ENCODE measurements around the gene SMAD2. TPM values are rescaled to one million over a fixed set of nuclear protein-coding genes. Genes with fewer than 3 reads are reported as not detected.

The SMAD2 gene
- total RNA-seq, 1 donor from 2014 or later = 70.8 TPM

DNA sequence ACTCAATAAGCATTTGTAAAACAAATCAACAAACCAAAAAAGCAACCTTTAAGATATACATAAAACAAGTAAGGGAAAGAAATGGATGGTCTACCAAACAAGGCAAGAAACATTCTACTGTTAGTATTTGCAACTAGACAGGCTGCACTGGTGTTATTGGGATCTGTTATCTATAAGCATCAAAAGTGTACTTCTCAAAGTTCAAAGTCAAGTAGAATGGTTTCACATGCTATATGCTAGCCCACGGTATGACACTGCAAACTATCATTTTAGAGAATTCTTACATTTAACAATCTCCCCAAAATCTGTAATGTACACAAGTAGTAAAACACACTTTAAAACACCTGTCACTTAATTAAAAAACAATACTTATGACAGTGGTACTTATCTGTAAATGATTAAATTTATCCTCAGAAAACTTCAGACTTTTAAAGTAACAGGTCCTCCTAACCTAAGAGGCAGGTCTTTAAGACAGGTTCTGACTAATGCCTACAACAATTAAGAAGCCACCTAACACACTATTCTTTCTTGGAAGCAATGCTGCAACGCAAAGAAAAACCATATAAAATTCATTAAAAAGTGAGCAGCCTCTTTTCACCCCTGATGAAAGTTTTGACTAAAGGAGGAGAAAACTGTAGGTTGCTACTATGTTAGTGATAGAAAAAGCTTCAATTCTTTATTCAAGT lies 34.8 kb downstream of the SMAD2 start:
- no peak for DNase-seq

DNA sequence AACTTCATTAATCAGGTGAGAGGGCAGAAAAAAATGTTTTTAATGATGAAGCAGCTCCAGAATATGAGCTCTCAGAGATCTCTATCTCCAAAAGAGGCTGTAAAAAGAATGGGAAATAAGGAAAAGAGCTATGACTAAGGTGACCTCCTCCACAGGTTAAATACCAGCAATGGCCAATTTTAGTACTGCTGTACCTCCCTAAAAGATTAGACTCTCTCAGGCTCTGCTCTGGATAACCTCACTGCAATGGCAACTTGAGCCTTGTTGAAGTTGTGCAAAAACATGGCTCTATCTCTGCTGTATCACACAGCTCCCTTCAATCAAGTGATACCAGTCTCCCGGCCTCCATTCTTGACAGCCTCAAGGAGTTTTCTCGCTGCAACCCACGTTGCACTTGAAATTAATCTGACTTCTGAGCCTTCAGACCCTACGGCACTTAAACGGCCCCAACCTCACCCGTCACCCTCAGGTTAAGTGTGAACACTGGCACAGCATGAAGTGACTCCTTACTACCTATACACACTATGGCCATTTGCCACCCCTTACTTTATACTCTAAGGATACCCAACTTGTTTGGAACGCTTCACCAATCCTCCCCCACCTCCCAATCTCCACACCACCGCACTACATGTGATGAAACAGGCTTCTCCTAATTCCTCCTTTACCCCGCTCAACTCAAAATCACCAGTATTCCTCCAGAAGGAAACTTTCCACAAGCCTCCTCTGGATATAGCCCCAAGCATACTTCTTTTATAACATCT lies 36.3 kb downstream of the SMAD2 start:
- no peak for DNase-seq

DNA sequence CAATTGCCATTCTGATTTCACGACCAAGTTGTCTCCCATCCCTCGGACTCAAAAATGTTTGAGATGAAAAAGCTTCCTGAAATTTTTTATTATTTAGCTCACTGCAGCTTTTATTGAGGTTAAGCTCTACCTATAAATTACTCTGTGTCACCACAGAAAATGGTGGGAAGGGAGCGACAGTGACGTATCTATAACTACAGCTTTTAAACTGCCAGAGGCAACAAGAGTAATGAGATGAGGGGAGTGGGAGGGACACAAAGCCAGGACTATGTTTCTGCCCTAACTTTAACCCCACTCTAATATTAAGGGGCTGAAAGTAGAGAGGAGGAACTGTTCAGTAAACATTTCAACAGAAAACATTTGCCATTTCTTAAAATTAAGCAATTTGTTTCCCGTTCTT lies 37.4 kb downstream of the SMAD2 start:
- DNase-seq = no peak

DNA sequence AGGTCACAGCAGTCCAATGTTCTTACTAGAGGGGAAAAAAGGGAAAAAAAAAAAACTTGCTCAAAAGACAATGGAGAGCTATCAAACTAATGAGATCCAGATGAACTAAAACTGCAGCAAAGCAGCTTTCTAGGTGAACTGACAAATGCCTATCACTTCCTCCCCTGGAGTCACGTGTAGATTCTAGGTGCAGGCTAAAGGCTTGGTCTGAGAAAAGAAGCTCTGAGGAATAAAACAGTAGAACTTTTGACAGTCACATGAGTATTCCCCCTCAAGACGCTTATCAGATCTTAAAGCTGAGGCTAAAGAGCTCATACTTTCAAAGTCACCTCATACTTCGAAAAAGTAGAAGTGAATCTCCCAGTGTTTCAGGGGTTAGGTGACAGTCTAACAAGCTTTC lies 42.3 kb downstream of the SMAD2 start:
- no peak for DNase-seq

DNA sequence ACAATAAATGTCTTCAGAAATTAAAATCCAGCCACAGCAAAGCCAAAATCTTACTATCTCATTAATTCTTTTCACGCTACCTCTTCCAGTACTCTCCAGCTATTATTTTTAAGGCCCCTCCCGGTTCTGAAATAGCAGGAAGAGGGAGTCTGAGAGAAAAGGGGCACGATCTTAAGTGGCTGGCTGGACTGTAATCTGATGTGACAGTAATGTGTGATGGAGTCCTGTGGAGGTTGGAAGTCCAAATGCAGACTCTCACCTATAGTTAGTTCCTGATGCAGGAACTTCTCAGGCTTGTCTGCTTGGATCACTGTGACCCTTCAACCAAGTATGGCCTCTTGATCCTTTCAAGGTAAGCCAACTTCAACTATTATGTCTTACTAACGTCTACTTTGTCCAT lies 43.2 kb downstream of the SMAD2 start:
- DNase-seq = no peak

DNA sequence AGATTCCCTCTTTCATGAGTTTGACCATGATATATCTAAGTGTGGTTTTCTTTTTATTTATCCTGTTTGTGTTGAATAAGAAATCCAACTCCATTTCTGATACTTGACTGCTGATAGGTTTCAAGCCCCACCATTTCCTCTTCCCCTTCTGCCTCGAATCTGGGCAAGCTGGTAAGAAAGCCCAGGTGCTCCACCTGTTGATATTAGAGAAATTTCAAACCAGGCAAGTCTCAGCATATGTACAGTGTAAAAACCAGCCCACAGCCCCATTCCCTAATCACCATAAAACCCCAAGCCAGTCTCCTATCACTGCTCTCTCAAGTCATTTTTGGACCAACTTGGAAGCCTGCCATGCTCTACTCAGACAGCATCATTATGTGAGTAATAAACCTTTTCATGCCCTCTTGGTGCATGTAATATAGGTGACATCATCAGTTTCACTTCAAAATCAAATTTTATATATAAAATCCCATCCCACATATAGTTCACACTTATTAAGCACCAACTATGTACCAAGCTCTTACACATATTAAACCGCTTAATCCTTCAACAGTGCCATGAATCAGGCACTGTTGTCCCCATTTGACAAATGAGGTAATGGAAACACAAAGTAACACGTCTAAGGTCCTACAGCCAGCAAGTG lies 46.6 kb downstream of the SMAD2 start:
- no peak for DNase-seq

DNA sequence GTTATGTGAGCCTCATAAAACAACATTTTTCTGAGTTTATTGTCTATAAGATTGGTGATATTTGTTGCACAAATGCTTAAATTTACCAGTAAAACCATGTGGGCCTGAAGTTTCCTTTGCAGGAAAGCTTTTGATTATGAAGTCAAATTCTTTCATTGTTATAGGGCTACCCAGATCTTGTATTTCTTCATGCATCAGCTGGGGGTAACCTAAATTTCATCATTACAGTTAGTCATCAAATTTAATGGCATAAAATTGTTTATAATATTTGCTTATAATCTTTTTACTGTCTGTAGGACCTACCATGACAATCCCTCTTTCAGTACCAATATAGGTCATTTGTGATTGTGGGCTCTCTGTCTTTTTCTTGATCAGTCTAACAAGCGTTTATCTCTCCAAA lies 47.8 kb downstream of the SMAD2 start:
- no peak for DNase-seq

DNA sequence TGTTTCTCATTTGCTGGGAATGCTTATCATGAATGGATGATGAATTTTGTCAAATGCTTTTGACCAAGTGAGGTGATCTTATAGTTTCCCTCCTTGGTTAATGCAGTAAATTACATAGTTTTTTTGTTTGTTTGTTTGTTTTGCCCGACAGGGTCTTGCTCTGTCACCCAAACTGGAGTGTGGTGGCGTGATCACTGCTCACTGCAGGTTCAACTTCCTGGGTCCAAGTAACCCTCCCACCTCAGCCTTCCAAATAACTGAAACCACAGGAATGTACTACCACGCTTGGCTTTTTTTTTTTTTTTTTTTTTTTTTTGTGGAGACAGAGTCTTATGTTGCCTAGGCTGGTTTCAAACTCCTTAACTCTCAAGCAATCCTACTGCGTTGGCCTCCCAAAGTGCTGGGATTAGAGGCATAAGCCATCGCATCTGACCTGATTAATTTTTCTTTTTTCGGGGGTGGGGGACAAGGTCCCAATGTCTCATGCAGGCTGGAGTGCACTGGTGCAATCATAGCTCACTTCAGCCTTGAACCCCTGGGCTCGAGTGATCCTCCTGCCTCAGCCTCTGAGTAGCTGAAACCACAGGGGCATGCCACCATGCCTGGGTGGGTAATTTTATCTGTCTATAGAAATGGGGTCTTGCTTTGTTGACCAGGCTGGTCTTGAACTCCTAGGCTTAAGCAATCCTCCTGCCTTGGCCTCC lies 48.6 kb downstream of the SMAD2 start:
- DNase-seq = no peak

DNA sequence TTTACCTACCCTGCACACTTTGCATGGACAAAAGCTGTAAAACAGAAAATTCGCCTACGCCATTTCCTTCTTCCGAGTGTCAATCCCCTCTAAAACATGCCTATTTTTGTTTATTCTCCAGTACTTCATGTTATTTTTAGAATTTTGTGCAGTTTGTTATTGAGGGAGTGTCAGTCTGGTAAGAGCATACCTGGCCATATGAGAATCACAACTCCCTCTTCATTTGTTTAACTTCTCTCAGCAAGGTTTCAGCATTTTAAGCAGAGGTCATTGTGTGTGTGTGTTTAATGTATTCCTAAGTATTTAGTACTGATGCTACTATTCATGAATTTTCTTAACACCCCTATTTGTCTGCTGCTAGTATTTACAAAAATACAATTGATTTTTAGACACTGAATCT lies 49.4 kb downstream of the SMAD2 start:
- DNase-seq = no peak

DNA sequence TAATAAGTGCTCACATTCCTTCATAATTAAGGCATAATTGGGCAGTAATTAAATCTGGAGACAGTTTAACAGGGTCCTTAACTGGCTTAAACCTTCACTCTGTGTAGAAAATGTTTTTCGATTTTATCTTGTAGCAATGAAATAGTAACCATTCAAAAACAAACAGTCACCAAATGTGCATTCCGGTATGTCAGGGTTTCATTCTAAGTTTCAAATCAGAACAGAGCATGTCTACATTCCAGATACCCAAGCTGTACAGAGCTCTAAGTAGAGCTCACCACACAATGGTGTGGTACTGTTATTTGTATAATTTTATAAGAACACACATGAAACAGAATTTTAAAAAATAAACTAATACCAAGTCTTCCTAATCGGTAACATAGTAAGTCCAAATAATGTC lies 52.6 kb downstream of the SMAD2 start:
- DNase-seq = no peak

DNA sequence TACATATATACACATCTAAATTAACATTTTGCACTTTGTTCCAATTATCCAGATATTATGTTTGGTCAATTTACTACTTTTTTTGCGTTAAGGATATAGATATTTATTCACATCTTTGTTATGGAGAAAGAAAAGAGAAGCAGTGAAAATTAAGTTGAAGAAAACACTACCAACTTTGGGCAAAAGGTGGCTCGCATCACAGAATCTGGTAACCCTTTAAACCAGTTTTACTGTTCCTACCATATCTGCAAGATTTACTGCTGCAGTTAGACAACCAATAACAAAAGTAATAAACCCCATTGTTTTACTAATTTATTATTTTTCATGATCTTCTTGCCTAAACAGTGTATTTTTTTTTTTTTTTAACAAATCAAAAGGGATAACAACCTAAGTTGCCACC lies 53.6 kb downstream of the SMAD2 start:
- DNase-seq = no peak

DNA sequence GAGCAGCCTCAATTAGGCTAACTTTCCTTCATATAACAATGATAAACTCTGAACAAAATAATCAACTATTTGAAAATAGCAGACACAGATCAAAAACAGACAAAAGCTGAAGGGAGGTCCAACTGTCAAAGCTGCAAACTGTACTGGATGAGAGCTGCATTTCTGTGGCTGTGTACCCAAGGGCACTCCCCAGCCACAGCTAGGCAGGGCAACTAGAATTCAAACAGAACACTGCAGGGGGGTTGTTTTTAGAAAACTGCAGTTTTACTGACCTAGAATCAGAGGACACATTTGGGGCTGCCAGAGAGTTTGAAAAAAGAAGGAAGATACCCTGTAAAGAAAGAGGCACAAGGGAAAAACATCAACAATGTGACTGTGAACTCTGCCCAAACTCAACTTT lies 56.8 kb downstream of the SMAD2 start:
- DNase-seq = no peak

DNA sequence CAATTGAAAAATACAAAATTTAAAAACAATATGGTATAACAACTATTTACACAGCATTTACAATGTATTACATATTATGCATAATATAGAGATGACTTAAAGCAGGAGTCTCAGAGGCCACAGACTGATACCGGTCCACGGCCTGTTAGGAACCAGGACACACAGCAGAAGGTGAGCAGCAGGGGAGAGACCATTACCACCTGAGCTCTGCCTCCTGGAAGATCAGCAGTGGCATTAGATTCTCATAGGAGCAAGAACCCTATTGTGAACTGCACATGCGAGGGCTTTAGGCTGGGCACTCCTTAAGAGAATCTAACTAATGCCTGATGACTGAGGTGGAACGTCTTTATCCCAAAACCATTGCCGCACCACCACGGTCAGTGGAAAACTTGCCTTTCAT lies 58.0 kb downstream of the SMAD2 start:
- DNase-seq = no peak

DNA sequence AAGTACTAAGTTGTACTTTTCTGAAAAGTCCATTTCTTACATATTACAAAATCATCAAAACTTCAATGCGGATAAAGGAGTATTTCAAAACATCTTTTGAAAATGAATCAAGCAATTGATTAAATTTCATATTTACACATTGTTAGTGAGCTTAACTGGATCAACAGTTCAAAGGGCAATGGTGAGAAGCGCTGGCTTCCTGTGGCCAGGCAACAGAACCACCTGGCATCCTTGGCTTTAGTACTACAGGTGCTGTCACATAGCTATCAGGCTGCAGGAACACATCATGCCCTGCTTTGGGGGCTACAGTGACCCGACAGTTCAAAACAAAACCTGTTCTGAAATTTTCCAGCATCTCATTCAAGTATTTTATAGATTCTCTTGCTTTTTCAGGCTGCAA lies 59.2 kb downstream of the SMAD2 start:
- no peak for DNase-seq

DNA sequence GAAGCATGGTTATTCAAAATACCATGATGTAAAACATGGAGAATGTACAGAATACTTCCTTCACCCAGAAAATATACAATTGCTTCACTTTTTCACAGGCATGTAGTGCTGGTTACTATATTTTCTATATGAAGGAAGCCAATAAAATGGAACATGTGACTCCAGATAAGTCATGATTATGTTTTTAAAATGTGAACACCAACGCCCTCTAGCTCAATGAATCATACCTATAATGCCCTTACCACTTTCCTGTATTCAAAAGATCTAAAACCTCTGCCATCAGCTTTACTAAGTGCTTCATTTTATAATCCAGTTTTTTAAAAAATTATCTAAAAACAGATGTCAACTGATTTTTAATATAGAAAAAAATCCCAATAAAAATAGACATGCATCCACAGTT lies 59.9 kb downstream of the SMAD2 start:
- no peak for DNase-seq

DNA sequence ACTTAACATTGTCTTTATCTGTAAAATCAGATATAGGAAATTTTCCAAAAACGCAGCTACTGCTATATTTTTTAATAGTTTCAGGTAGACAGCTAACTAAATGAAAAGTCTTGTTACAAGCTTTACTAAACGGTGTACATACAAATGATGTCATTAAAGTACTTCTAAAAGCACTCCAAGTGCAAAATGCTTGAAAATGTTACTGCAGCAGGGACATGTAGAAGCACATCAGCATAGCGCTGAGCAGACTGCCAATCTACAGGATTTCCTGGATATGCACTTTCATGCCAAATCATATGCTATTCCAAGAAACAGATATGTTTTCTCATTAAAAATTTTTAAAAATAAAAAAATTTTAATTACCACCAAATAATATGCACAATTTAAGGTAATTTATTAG lies 61.7 kb downstream of the SMAD2 start:
- no peak for DNase-seq

DNA sequence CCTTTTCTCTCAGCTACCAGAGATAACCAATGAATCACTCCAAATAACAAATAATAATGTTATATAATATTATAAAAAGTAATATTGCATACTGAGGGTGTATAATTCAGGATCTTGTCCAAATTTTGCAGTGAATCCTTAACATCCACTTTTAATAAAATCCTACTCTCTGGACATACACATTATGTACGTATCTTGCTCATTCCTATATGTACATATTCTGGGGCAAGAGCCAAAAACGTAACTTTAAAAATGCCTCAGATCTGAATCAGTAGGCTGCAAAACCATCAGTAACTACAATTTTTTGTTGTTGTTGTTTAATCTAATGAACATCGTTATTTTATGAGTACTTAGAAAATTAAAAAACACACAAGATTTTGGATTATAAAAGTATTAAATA lies 65.3 kb downstream of the SMAD2 start:
- no peak for DNase-seq

DNA sequence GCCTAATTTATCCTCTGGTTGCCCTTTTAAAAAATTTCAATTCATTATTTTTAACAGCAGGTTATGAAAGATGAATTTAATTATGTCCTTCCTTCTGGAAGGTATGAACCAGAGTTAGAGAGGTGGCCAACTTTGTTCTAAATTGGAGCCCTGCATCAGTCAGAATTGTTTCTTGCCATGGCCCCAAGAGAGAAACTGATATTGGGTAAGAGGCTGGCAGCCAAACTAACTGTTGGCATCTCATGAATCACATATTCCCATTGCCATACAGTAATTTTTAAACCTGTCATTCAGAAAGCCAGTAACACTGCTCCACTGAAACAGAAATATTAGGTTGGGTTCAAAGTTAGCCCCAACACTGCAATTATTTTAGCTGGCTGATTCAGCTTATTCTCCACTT lies 67.4 kb downstream of the SMAD2 start:
- DNase-seq = no peak

DNA sequence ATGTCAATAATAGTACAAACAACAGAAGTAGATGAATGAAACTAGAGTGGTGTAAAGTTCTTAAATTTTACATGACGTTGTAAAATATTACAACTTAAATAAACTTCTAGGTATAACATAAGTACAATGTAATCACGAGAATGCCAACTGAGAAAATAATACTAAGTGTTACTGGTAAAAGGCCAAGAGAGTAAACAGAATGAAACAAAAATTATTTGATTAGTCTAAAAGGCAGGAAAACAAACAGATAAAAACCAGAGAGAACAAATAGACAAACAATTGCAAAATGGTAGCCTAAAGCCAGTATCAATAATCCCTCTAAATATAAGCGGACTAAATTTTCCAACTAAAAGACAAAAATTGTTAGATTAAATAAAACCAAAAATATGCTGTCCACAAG lies 71.9 kb downstream of the SMAD2 start:
- DNase-seq = no peak

DNA sequence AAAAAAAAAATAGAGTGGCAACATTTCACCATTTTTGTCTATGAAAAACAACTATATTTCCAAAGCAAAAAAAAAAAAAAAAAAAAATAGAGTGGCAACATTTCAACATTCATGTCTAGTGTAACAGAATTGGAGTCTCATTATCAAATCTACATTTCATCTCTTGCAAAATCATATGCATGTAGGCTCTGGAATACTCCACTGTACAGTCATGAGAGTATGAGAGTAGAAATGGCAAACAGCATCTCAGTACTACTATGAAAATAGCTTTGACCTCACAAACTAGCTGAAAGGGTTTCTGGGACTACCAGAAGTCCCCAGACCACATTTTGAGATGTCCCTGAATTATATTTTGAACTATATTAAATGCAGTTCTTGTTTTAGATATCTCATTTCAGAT lies 82.8 kb downstream of the SMAD2 start:
- DNase-seq = no peak

DNA sequence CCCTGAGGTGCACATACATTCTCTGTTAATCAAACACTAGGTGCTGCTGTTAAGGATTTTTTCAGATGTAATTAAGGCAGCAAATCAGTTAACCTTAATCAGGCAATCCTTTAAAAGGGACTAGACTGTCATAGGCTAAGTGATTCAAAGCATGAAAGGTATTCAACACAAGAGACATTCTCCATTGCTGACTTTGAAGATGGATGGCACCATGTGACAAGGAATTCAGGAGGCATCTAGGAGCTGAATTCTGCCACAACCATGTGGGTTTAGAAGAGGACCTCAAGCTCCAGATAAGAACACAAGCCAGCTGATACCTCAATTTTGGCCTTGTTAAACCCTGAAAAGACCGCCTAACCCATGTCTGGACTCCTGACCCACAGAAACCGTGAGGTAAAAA lies 84.0 kb downstream of the SMAD2 start:
- no peak for DNase-seq

DNA sequence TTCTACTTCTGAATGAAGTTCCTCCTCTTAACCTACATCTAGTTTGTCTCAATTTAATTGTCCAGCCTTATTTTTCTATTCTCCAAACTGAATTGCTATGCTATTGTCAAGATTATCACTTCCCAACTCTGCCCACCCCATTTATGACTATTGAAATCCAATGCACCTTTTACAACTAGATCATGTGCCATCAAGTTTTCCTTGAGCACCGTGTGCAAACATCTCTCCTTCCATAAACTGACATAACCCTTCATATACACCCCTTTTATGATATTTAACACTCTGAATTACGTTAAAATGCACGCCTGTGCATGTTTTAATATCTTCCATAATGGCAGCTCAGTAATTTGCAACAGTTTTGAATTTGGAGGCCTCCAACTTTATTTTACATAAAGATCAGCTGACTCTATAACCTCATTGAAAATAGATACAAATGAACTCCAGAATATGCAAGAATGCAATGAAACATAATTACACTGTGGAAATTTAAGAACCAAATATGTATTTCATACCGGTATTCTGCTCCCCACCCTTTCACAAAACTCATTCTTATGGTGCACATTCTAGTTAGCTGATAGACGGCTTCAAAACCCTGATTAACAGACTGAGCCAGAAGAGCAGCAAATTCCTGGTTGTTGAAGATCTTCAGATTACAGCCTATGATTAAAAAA lies 85.5 kb downstream of the SMAD2 start:
- DNase-seq = no peak

DNA sequence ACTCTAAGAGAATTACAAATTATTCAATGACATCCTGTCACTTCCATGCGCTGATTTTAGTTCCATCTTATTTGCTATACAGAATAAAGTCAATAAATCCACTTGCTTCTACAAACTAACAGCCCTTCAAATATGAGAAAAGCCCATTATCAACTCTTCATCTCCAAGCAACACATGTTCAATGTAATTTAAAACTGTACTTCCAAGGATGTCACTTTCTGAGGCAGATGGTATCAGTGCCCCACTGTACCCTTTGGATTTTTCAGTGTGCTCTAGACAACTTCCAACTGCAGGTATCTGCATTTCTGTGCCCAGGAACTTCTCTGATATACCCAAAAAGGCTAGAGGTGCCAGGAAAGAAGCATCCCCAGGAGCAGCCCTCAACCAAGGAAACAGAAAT lies 87.6 kb downstream of the SMAD2 start:
- DNase-seq = no peak

Measured in occipital lobe (tissue), 2 donors.